VCaP (cell line): Measurements from ENCODE around the gene BEX3.
A peak's percentile ranks its signal among the peaks of the same experiment; 100 is the strongest.

Source experiments
- H3K27ac ChIP-seq: fragments of 450-650 bp; 2 replicates; pipeline ENCODE4 v1.5.1; 2017
- TF ChIP-seq, protein P1 (sequence below): fragments of 450-650 bp; conservative IDR thresholded peaks from 2 replicates; pipeline ENCODE4 v1.5.1; 2017; ENCODE audit warnings: mild to moderate bottlenecking, moderate library complexity

BEX3 gene

DNA sequence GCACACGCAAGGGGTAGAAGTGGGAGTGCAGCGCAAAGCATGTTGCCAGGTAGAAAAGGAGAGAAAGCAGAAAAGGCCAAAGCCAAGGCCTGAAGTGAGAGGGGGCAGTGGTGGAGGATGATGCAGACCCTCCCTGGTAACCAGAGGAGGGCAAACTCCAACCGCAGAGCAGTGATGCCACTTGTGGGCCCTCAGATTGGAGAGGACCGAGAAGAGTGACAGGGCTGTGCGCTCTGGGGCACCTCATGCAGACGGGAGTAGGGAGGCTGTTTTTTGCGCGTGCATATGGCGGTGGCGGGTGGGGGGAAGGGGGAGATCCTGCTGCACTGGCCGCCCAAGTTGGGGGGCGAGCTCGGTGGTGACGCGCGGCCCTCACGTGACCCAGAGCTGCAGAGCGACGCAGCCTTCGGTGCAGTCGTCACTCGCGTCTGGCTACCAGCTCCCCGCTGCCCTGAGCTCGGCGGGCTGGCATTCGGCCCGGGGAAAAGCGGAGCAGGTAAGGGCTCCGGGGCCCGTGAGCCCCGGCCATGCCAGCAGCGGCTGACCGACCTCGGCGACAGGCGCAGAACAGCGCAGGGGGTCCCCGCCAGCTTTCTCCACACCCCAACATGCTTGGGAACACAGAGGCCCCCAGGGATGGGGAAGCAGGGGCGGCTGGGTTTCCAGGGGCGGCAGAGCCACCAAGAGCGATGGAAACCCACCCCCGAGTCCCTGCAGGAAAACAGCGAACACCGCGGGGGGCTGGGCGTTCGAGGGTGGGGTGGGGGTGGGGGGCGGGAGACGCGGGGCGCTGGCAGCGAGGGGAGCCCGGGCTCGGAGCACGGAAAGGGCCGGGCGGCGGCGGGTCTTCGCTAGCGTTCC is at the start of gene BEX3:
Gene BEX3, plus strand, starts transcription at position 421 of the 861 bp plus-strand sequence. CDS start 984 bp downstream, outside the sequence.
- H3K27ac ChIP-seq = peak within 1 kb of the TSS; percentile 59
- TF ChIP-seq, protein P1, sequence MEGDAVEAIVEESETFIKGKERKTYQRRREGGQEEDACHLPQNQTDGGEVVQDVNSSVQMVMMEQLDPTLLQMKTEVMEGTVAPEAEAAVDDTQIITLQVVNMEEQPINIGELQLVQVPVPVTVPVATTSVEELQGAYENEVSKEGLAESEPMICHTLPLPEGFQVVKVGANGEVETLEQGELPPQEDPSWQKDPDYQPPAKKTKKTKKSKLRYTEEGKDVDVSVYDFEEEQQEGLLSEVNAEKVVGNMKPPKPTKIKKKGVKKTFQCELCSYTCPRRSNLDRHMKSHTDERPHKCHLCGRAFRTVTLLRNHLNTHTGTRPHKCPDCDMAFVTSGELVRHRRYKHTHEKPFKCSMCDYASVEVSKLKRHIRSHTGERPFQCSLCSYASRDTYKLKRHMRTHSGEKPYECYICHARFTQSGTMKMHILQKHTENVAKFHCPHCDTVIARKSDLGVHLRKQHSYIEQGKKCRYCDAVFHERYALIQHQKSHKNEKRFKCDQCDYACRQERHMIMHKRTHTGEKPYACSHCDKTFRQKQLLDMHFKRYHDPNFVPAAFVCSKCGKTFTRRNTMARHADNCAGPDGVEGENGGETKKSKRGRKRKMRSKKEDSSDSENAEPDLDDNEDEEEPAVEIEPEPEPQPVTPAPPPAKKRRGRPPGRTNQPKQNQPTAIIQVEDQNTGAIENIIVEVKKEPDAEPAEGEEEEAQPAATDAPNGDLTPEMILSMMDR = no peak

- no peak within 1 kb of the TSS for H3K27ac ChIP-seq
- TF ChIP-seq, protein P1 = no peak
These were observed 46.3 kb upstream of the BEX3 start, which contains the start of gene TCEAL7 for GRCh38 chrX:103329991-103330390. TSS of gene TCEAL7 (plus strand) at chrX:103330239. CDS start at chrX:103331404, 1,165 bp downstream.

DNA sequence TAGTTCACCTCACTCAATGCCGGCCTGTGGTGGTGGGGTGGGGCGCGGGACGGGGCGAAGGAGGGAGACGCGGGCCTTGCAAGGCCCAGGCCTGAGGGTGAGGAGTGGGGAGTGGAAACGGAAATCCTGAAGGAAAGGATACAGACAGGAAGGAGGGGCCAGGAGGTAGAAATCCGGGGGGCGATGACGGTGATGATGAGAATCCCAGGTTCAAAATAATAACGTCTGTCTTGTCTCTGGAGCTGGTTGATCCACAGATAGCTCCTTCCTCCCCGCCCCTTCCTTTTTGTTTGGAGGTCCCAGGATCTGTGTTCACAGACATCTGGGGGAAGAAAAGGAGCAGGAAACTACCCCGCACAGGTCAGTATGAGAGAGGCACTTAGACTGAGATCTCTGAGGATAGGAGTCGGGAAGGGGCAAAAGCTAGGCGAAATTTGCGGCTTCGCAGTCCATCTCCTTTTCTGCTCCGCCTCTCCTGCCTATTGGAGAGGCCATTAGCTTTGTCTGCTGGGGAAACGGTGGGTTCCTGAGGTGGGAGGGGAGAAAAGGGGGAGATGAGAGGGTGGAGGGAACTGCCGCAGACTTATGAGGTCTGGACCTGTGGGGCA is 45.6 kb upstream of the BEX3 start:
- TF ChIP-seq, protein P1 = no peak
- H3K27ac ChIP-seq = no peak overlapping the region

DNA sequence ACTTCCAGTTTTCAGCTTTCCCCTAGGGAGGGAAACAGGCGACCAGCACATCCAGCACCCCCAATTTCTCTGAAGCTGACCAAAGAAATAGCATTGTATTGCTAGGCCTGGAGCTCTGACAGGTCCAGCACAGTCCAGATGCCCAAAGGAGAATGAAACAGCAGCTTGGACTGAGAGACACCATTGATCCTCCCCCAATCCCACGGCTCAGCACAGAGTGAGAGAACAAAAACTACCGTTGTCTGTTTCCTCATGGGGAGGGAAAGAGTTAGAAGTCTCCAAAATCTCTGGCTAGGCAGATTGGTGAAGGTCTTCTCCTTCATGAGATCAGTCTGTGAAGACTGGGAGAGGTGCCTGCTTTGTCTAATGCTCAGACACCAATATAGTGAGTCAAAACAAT is 37.7 kb upstream of the BEX3 start:
- H3K27ac ChIP-seq = no peak overlapping the region
- TF ChIP-seq, protein P1 = no peak

GRCh38 chrX:103343105-103343504 is 33.2 kb upstream of the BEX3 start:
- TF ChIP-seq, protein P1 = peak; percentile 64
- H3K27ac ChIP-seq = no peak overlapping the region

DNA sequence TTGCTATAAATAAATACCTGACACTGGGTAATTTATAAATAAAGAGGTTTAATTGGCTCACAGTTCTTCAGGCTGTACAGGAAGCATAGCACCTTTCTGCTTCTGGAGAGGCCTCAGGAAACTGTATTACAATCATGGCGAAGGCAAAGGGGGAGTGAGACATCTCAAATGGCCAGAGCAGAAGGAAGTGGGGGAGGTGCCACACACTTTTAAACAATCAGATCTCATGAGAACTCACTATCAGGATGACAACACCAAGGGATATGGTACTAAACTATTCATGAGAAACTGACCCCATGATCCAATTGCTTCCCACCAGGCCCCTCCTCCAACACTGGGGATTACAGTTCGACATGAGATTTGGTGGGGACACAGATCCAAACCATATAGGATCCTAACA is 31.7 kb upstream of the BEX3 start:
- no peak overlapping the region for H3K27ac ChIP-seq
- TF ChIP-seq, protein P1 = no peak

DNA sequence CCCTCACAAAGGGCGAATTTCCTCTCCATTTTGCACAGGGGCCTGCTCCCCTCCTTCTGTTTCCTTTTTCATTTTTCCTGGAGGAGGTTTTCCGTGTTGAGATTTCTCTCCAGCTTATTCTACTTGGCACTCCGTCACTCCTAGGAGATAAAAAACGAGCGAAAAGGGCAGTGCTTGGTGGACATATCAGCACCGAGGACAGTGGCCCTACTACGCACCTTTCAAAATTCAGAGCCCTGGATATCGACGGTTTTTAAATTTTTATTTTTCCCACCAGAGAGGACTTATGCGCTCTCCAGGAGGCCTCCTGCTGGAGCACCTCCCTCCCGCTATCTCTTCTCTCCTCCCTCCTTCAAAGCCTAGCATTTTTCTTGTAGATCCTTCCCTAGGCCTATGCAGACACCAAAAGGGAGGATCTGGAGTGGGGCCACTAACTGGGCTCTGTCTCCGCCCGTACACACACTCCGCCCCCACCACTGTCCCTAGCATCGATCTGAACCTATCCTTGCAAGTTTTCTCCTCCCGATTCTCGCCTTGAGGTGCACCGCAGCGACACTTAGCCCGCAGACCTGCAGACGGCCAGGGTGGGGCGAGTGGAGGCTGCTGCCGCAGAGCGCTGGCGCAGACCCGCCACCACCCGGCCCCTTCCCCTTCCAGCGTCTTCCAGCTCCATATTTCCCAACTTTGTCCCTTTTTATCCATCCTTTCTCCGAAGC is 28.5 kb upstream of the BEX3 start:
- H3K27ac ChIP-seq = no peak overlapping the region
- TF ChIP-seq, protein P1 = no peak
